GM12875 (cell line): ENCODE results near the gene OR52B6.

Experiments
- H3K4me3 ChIP-seq: one replicate; pipeline ENCODE4 v1.5.1; 2011; ENCODE audit warnings: low read depth, low read length, control low read depth
- CTCF ChIP-seq: IDR thresholded peaks from 2 replicates; pipeline ENCODE4 v1.5.1; 2011; ENCODE audit warnings: low read depth, mild to moderate bottlenecking, control low read depth, inconsistent platforms, low read length, moderate library complexity, borderline replicate concordance; ENCODE audit not compliant: insufficient read depth

Gene OR52B6, protein sequence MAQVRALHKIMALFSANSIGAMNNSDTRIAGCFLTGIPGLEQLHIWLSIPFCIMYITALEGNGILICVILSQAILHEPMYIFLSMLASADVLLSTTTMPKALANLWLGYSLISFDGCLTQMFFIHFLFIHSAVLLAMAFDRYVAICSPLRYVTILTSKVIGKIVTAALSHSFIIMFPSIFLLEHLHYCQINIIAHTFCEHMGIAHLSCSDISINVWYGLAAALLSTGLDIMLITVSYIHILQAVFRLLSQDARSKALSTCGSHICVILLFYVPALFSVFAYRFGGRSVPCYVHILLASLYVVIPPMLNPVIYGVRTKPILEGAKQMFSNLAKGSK

GRCh38 chr11:5580577-5580976, at the start of gene OR52B6:
OR52B6 (plus strand) TSS chr11:5580877; CDS start chr11:5580877, 0 bp downstream.
- no peak within 1 kb of the TSS for H3K4me3 ChIP-seq
- no peak for TF ChIP-seq CTCF

DNA sequence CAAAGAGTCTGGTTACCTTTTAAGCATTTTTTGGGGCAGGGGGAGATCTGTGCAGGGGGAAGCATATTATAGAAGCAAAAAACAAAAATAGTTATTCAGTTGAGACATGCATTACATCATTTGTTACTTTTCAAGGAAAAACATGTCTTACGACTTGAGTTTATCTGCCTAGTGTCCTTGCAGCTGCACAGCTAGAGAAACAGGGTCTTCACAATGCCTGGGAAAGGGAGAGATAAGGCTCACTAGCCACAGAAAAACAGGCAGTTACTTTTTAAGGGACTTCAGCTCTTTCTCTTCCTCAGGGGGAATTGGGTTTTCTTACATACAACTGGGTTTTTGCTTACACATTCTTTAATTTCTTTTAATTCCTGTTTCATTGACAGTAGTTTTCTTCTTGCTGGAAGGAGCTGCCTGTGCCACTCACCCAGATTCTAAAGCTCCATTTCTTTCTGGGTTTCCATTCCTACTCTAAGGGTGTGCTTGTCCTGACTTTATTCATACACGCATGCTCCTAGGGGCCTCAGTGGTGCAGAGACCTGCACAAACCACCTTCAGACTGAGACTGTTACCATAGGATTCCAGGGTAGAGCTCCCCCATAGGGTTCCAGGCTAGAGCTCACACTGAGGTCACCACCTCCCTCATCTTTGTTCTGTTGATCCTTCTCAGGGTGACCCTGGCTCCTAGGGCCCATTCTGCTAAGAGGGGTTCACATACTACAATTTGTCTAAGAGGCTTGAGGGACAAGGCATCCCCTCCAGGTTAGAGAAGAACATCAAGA, 49.4 kb upstream of the OR52B6 start:
- no peak for TF ChIP-seq CTCF
- H3K4me3 ChIP-seq, result no peak overlapping the region

DNA sequence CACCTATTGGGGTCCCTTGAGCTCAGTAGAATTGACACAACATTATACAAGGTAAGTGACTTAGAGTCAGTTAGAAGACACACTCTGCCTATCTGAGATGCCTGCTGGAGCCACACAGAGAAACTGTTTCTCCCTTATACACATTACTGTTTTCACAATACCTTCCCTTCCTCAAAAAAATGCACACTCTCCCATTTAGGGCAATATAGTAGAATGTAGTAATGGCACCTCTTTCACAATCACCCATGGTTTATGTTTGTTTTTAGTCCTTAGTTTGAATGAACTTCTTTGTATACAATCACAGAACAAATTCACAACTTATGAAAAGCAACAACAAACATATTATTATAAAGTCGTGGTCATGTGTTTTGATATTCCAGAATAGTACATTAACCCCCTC, 46.6 kb upstream of the OR52B6 start:
- TF ChIP-seq CTCF, result no peak

DNA sequence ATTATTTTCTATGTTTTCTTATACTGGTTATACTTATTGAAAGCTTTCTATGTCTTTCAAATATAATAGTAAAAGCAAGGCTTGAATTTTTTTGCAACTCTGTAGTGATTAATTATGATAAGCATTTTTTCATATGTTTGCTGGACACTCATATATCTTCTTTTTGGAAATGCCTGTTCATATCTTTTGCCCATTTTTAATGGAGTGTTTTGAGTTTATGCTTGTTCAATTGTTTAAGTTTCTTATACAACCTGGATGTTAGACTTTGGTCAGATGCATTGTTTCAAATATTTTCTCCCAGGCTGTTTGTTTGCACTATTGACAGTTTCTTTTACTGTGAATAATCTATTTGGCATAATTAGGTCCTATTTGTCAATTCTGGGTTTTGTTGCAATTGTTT, 44.2 kb upstream of the OR52B6 start:
- TF ChIP-seq CTCF, result no peak
- no peak overlapping the region for H3K4me3 ChIP-seq

More for the DNA sequence above, 46.6 kb upstream of the OR52B6 start:
- no peak overlapping the region for H3K4me3 ChIP-seq

DNA sequence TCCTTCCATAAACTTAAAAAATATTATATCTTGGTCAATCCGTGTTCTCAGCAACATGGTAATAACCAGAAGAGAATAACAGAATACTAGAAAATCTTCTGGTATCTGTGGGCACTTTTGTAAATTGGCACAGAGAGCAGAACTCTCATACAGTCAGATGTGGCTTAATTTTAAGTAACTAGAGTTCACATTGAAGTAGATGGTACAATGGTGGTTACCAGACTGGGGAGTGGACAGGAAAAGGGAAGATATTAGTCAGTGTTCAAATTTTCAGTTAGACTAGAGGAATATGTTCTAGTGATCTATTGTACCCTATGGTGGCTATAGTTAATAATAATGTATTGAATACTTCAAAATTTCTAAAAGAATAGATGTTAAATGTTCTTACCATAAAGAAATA, 39.2 kb upstream of the OR52B6 start:
- no peak overlapping the region for H3K4me3 ChIP-seq
- TF ChIP-seq CTCF, result no peak

DNA sequence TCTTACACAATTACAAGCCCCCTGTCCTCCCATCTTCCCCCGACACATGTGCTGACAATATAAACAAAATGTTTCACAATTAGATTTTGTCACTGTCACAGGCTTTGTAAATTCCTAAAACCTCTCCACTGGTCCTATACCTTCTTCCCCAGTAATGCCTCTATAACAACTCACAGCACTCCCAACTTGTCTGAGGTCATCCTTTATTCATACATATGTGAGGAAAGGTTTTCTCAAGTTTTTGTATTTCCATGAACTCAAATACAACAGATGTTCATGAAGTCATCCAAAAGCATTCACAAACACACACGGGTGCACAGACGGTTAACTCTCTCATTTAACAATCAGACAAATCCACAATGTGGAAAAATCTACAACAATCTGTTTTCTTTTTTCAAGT, 34.2 kb upstream of the OR52B6 start:
- TF ChIP-seq CTCF, result no peak
- H3K4me3 ChIP-seq, result no peak overlapping the region

DNA sequence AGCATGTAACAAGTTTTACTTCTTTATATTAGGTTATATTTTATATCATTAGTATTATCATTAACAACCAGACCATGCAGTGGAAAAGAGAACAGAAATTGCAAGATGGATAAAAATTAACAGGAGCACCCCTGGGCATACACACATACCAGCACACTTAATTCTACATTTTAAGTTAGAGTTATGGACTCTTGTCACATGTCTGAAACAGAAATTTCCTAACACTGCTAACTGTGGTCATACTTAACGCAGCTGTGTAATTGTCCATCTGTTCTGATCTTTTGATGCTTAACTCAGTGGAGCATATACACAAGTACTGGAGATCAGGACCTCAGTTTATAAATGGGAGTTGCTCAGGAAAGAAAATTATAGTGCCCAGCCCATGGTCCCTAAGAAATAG, 32.7 kb upstream of the OR52B6 start:
- no peak for TF ChIP-seq CTCF

More for the DNA sequence above, 32.7 kb upstream of the OR52B6 start:
- no peak overlapping the region for H3K4me3 ChIP-seq
